Measurements from ENCODE around the gene PEX14.

Gene PEX14

DNA sequence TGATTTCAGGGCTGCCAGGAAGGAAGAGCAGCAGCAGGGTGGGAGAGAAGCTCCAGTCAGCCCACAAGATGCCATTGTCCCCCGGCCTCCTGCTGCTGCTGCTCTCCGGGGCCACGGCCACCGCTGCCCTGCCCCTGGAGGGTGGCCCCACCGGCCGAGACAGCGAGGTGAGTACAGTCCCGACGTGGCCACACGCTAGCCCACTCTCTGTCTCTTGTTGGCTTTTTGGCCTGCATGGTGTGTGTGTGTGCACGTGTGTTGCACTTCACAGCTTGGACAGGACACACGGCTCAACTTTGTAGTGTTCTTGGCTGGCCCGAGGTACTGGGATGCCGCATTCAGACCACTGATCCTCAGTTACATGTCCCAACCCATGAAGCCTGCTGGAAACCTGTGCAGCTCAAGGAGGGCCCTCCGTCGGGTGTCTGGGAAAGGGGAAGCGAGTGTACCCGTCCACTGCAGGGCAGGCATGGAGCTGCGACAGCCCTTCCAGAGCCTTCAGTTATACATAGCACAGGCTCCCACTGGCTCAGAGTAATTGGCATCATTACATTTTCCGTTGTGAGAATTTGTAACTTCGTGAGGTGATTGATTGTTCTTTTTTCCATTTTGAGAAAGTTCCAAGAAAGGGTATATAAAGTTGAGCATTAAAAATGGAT is 24.5 kb upstream of the PEX14 start:
- in situ Hi-C loops (cut with HindIII; ENCODE audit: low sequenced_read_pairs) = no loop called here

DNA sequence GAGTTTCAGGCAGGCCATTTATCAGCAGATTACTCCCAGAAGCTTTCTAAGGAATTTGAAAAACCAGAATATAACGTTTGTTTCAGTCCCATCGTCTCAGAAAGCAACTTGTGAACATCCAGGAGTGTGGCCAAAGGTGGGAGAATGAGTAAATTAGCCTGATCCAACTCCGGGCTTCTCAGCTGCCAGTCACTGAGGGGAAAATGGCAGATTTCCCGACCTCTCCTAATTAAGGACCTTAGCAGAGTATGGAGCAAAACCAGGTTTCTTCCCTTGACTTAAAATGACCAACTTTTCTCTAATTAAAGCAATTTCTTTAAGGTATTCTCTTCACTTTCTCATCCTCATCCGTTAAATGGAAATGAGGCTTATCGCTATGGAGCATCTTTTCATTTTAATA is 23.9 kb upstream of the PEX14 start:
- in situ Hi-C loops (cut with HindIII; ENCODE audit: low sequenced_read_pairs) = no loop called here

DNA sequence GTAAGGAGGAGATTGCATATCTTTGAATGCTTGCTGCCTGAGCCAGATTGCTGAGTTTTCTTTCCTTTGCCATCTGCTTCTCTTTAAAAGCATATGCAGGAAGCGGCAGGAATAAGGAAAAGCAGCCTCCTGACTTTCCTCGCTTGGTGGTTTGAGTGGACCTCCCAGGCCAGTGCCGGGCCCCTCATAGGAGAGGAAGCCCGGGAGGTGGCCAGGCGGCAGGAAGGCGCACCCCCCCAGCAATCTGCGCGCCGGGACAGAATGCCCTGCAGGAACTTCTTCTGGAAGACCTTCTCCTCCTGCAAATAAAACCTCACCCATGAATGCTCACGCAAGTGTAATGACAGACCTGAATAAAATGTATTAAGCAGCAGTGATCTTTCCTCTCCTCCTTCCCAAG is 23.5 kb upstream of the PEX14 start:
- in situ Hi-C loops (cut with HindIII; ENCODE audit: low sequenced_read_pairs) = no loop called here

DNA sequence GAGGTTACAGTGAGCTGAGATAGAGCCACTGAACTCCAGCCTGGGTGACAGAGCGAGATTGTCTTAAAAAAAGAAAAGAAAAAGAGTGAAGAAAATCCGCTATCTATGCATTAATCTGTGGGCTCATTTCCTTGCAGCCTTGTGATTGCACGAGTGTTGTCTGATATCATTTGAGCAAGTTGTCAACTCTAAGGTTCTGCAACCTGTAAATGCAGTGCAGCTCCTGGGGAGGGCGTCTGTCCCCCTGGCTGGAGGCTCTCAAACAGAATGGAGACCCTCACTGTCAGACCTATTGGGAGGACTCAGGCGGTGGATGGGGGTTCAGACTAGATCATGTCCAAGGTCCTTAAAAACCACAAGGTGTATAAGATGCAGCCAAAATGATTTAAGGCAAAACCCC is 18.7 kb upstream of the PEX14 start:
- in situ Hi-C loops (cut with HindIII; ENCODE audit: low sequenced_read_pairs) = loop anchor here (5.0 kb wide), 2 partner anchors 39 to 89 kb away; no protein-coding TSS in a partner anchor

DNA sequence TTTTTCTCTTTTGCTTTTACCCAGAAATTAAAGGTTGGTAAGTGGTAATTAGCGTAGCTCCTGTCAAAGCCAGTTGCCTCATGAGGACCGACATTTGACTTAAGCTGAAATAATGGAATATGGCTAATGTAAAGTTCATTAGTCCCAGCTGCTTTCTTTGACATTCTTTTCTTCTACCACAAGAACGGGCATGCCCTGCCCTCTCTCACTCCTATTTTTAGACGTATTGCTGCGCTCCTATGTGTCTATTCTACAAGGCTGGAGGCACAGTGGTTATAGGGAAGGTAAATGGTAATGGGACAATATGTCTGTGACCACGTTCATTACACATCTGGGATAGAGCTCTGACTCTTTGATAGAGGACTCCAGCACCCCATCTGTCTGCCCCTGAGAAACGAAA is 18.1 kb upstream of the PEX14 start:
- in situ Hi-C loops (cut with HindIII; ENCODE audit: low sequenced_read_pairs) = loop anchor here (5.0 kb wide), 2 partner anchors 39 to 89 kb away; no protein-coding TSS in a partner anchor

DNA sequence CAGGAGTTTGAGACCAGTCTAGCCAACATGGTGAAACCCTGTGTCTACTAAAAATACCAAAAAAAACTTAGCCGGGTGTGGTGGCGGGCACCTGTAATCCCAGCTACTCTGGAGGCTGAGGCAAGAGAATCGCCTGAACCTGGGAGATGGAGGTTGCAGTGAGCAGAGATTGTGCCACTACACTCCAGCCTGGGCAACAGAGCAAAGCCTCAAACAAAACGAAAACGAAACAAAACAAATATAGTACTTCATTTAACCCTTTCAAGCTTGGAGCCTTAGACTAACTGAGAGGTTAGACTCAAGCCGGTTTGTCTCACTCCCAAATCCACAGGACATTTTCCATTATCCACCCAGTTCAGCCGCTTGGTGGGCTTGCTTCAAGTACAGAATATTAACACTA is 17.3 kb upstream of the PEX14 start:
- in situ Hi-C loops (cut with HindIII; ENCODE audit: low sequenced_read_pairs) = loop anchor here (5.0 kb wide), 2 partner anchors 40 to 90 kb away; no protein-coding TSS in a partner anchor

DNA sequence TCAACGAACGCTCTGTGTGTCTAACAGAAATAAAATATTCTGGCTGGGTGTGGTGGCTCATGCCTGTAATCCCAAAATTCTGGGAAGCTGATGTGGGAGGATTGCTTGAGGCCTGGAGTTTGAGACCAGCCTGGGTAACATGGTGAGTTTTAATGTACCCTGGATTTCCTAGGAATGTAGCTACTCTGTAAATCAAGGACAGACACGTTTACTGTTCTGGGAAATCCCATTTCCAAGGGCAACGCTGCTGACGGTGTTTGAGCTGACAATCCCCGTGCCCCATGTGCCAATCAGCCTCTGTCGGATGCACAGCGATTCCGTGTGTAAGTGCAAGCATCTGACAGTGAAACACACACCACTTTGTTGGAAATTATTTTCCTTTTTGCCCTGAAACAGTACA is 16.9 kb upstream of the PEX14 start:
- in situ Hi-C loops (cut with HindIII; ENCODE audit: low sequenced_read_pairs) = loop anchor here (5.0 kb wide), 2 partner anchors 41 to 91 kb away; no protein-coding TSS in a partner anchor

DNA sequence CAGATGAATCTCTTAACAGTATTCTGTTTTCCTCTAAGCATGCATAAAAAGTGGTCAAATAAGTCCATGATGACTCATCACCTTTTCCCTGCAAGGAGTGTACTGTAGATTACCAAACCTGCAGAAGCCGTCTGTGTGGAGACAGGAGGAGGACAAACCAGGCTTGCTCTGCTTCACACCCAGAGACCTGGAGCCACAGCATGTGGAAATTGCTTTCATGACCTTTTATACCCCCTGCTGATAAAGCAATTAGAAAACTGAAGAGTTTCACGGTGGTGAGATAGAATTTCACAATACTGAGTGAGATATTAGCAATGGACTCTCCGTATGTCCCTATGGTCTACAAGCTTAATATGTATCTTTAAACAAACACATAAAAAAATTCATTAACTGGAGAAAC is 15.6 kb upstream of the PEX14 start:
- in situ Hi-C loops (cut with HindIII; ENCODE audit: low sequenced_read_pairs) = loop anchor here (5.0 kb wide), 2 partner anchors 42 to 92 kb away; no protein-coding TSS in a partner anchor

DNA sequence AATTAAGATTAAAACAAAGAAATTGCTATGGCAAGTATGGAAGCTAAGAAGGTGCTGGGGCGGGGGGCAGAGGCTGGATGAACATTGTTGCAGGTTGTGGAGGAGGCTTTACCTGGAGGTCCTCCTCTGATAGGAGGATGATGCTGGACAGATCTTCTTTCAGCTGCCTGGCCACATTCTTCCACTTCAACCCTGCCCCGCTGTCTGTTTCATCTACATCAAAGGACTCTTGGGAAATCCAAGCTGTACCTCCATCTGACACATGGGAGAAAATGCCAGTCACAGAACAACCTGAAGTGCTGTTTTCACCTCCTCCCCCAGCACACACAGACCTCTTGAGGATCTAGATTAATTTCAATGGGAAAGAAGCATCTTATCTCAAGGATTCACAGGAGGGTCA is 7.7 kb upstream of the PEX14 start:
- in situ Hi-C loops (cut with HindIII; ENCODE audit: low sequenced_read_pairs) = no loop called here

DNA sequence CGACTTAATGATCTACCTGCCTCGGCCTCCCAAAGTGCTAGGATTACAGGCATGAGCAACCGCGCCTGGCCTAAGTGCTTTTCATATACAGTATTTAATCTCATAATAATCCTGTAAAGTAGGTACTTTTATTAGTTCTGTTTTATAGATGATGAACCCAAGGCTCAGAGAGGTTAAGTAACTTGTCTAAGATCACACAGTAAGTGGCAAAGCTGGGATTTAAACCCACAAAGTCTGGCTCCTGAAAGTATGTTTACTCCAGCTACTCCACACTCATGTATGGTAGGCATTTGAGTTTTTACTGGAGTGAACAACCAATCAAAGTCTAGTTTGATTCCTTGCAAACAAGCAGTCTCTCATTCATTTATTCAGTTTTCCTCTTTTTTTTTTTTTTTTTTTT is 4.7 kb upstream of the PEX14 start:
- in situ Hi-C loops (cut with HindIII; ENCODE audit: low sequenced_read_pairs) = loop anchor here (10.0 kb wide), 1 partner anchor 65 kb away; no protein-coding TSS in a partner anchor

DNA sequence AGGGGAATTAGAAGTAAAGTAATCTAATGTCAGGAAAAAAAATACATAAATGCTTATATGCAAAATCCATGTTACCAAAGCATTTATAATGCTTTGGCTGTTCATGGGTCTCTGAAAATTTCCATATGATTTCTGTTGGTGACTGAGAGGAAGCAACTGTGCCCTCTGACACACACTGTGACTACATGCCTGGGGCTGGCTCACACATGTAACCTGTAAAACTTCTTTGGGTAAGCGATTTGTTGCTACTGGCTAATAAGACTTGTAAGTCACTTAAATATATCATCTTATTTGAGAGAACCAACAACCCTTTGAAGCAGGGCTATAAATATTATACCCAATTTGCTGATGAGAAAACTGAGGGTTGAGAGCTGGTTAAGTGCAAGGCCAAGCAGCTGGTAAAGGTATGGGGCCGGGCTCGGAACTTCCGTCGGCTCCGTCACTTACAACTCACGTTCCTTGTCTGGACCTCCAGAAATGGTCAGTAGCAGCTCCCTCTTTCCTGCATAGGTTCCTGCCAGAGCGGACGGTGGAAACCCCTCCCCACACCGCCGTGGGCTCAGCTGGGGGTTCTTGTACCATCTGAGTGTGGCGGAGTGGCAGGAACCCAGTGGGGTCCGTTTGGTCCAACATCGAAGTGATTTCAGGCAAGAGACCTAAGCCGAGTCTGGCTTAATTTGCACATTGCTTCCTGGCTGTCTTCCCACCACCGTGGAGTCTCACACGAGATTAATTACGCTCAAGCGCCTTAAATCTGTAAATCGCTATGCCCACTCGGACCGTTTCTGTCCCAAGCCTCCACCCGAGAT is 3.1 kb upstream of the PEX14 start:
- in situ Hi-C loops (cut with HindIII; ENCODE audit: low sequenced_read_pairs) = loop anchor here (10.0 kb wide), 1 partner anchor 63 kb away; no protein-coding TSS in a partner anchor

DNA sequence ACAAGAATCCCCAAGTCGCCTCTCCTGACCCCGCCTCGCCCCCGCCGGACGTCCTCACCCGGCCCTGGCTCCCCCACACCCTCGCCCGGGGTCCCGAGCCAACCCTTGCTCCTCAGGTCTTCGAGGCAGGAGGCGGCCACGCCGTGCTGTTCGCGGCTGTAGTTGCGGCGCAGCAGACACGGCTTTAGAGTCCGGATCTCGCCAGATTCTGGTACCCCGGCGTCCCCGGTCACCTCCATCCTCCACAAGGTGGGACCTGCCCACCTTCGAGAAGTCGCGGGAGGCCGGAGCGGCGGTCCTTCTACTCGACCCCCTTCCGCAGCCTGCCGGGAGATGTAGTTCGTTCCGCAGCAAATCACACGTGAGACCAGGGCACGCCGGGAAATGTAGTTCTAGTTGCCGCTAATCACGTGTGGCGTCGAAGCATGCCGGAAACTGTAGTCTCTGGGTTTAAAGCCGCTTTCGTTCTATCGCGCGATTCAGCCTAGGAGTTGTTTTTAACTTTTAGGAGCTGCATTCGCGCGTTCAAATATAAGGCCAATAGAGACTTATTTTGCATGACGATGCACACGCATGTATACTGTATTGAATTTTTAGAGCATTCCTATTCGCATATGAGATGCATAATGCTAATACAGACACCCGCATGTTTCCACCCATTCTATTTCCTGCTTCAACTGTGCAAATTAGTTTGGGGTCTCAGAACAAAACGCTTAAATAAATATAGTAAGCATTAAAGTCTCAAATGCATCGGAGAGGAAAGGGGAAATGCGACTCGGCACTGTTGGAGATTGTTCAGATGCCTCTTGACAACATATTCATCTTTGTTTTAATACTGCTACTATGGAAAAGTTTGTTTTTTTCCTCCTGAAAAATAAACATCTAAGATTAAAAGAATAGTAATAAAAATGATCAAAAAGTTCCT is 2.3 kb upstream of the PEX14 start, which contains the start of gene DFFA:
Gene DFFA (minus strand): TSS at position 310 of the 925 bp plus-strand sequence. CDS start 71 bp downstream, at position 239.
- in situ Hi-C loops (cut with HindIII; ENCODE audit: low sequenced_read_pairs) = loop anchor here (10.0 kb wide), 1 partner anchor 62 kb away; no protein-coding TSS in a partner anchor

DNA sequence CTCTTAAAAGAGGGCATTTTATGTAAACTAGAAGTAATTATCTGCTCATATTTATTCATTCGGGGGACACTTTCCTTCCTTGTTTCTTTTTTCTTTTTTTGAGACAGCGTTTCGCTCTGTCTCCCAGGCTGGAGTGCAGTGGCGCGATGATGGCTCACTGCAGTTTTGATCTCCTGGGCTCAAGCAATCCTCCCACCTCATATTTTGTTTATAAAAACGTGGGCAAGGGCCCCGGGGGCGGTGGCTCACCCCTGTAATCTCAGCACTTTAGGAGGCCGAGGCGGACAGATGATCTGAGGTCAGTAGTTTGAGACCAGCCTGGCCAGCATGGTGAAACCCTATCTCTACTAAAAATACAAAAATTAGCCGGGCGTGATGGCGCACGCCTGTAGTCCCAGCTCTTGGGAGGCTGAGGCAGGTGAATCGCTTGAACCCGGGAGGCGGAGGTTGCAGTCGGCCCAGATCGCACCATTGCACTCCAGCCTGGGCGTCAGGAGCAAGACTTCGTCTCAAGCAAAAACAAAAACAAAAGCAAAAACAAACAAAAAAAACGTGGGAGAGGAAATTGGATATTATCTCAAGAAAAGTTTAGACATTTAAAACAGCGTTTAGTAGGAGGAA is 1.5 kb upstream of the PEX14 start:
- in situ Hi-C loops (cut with HindIII; ENCODE audit: low sequenced_read_pairs) = loop anchor here (10.0 kb wide), 1 partner anchor 62 kb away; no protein-coding TSS in a partner anchor

DNA sequence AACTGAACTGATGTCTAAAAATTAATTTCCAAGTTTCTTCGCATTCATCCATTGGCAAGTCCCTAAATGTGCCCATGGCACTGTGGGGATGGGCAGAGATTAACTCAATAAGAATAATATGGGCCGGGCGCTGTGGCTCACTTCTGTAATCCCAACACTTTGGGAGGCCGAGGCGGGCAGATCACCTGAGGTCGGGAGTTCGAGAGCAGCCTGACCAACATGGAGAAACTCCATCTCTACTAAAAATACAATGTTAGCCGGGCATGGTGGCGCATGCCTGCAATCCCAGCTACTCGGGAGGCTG is 489 bp upstream of the PEX14 start:
- in situ Hi-C loops (cut with HindIII; ENCODE audit: low sequenced_read_pairs) = loop anchor here (10.0 kb wide), 1 partner anchor 61 kb away; no protein-coding TSS in a partner anchor

DNA sequence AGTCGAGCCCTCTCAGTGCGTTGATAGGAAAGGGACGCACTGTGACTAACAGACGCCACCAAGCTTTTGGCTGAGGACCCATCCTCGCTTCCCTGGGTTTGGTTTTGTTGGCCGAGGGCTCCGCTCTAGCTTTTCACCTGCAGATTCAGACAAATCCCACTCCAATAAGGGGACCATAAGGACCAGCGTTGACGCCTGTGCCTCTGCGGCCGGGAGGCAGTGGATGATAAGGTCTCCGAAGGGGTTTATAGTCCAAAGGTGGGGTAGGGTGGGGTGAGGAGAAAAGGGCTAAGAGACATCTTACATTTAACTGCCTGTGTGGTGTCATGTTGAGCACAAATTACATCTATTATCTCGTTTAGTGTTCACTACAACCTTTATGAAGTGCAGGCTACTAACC is 760 bp downstream of the PEX14 start:
- in situ Hi-C loops (cut with HindIII; ENCODE audit: low sequenced_read_pairs) = loop anchor here (10.0 kb wide), 1 partner anchor 59 kb away; no protein-coding TSS in a partner anchor

DNA sequence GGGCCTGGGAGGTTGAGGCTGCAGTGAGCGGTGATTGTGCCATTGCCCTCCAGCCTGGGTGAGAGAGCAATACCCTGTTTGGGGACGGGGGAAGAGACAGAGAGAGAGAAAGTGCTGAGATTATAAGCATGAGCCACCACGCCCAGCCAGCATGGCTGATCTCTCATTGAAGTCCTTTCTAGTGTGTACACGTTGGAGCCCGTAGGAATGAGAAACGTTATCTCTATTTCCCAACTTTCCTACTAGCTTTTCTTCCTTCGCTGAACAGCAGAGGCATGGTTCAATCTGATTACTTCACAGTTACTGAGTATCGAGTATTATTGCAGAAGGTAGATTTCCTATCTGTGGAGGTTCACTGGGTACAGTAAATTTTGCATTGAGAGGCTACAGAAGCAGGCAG is 4.5 kb downstream of the PEX14 start:
- in situ Hi-C loops (cut with HindIII; ENCODE audit: low sequenced_read_pairs) = loop anchor here (10.0 kb wide), 1 partner anchor 56 kb away; no protein-coding TSS in a partner anchor

DNA sequence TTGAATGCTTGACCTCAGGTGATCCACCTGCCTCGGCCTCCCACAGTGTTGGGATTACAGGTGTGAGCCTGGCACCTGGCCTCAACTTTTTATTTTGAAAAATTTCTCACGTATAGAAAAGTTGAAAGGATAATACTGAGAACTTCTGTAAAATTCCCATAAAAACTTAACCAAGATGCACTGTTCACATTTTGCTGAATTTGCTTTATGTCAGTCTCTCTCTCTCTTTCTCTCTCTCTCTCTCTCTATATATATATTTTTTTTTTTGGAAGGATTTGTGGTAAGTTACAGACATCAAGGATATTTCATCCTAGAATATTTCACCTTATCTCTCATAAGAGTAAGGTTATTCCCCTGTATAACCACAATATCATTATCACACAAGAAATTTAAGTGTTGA is 5.9 kb downstream of the PEX14 start:
- in situ Hi-C loops (cut with HindIII; ENCODE audit: low sequenced_read_pairs) = no loop called here

DNA sequence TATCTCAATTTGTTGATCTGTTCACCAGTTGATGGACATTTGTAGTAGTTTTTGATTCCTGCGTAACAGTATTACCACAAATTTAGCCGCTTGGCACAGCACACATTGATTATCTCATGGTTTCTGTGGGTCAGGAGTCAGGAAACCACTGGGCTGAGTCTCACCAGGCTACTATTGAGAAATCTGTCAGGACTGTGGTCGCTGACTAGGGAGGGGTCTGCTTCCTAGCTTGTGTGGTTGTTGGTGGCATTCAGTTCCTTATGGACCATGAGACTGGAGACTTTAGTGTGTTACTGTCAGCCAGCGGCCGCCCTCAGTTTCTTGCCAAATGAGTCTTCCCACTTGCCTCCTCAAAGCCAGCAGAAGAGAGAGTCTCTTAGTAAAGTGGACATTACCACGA is 9.8 kb downstream of the PEX14 start:
- in situ Hi-C loops (cut with HindIII; ENCODE audit: low sequenced_read_pairs) = no loop called here

DNA sequence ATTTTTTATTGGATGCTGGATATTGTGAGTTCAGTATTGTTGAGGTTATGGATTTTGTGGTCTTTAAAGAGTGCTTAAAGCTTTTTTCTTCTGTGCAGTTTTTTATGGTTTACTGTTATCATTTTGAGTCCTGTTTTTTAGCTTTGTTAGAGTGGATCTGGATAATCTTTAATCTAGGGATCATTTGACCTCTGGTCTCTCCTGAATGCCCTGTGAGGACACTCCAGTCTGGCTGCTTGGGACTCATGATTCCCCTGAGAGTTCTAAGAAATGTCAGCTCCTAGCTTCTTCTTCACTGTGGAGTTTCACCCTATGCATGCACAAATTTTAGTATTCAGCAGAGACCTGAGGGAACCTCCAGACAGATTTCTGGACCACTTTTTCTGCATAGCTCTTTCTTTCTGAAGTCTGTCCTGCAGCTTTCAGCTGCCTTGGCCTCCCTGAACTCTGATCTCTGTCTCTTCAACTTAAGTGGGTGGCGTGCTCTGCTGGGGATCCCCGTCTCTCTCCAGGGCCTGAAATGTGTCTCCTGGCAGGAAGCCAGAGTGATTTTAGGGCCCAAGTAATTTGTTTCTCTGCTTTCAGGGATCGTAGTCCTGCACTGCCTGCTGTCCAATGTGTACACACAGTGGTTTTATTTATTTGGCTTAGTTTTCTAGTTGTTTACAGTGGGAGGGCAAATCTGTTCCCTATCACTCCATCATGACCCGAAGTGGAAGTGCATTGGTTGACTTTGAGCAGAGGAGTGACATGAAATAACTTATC is 14.7 kb downstream of the PEX14 start:
- in situ Hi-C loops (cut with HindIII; ENCODE audit: low sequenced_read_pairs) = loop anchor here (5.0 kb wide), 2 partner anchors 48 to 293 kb away; no protein-coding TSS in a partner anchor
